Stimulated activated CD8-positive, alpha-beta memory T cell treated with anti-CD3 and anti-CD28 coated beads, Interleukin-7, amount 100 ng/mL, for 4 hours (primary cell): ENCODE data around the gene NCOA3.

Experiments used
- DNase-seq, 2 donors: peaks; one replicate each; pipeline ENCODE4 v3.0.0-alpha.2; 2020; ENCODE audit warnings: low read depth in 2 of 2

The NCOA3 gene

GRCh38 chr20:47596003-47596571, 94.4 kb downstream of the NCOA3 start:
- no peak for DNase-seq

DNA sequence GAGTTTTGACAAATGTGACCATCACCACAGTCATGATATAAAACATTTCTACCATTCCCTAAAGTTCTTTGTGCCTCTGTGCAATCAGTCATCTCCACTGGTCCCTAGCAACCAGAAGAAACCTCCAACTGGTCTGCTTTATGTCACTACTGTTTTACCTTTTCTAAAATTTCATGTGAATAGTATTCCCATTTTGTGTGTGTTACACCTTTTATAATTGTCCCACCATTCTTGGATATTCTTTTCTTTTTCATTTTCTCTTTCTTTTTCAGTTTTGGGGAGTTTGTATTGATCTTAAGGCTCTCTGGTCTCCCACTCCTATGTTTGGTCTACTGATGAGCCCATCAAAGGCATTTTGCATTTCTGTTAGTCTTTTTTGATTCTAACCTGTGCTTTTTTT, 95.4 kb downstream of the NCOA3 start:
- no peak for DNase-seq

- no peak for DNase-seq
These were observed 97.4 kb downstream of the NCOA3 start for GRCh38 chr20:47598911-47599744.

GRCh38 chr20:47600967-47601547, 99.4 kb downstream of the NCOA3 start:
- DNase-seq, result no peak

DNA sequence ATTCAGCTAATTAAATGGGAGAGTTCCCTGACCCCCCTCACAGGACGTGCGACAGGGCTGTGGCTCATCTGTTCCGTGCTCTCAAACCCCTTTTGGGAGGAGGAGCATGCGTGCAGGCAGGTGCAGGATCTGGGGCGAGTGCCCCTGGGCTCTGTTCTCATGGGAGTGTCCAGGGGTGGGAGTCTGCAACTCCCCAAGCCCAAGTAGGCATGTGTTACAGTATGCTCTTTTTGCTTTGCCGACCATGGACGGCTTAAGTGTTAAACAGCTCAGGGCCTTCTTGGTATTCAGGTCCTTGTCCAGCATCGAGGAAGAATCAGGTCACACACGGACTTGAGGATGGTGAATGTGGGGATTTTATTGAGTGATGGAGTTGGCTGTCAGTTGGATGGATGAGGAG, 101.6 kb downstream of the NCOA3 start:
- DNase-seq, result no peak

- DNase-seq, result no peak
These were observed 104.2 kb downstream of the NCOA3 start for GRCh38 chr20:47605673-47606413.

DNA sequence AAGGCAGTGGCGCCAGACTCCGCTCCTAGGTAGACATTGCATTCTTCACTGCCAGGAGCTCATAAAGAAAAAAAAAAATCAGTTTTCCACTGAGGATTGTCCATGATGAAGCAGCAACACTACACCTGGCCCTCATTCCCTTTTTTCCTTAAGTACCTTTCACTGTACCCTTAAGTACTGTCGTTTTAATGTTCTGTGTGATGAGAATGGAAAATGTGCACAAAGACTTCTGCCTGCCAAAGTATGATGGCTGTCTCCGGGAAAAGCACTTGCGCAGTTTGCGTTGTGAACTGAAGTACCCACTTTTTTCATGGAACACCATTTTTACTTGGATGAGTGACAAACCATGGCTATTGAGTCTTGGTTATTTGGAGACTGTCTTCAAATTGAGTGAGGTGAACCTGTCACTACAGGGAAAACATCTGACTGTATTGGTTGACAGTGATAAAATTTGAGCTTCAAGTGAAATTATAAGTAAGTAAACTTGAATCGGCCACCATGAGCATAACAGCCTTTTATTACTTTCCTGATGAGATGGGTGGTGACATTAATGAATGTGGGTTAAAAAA, 104.8 kb downstream of the NCOA3 start:
- DNase-seq, result no peak

GRCh38 chr20:47606983-47607613, 105.4 kb downstream of the NCOA3 start:
- DNase-seq, result no peak

DNA sequence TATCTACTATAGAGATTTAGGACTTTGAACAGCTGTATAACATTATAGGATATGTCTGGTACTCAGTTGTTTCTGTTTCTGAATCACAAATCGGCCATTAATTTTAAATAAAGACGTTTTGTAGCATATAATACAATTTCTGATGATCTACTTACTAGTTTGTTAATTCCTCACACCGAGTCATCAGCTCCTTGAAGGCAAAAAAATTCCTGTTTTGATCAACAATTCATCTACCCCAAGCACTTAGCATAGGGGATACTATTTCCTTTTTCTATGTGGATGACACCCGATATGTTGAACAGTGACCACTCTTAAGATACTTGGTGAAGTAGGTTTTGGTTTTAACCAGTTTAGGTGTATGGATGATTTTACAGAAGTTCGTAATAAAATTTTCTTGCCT, 107.3 kb downstream of the NCOA3 start:
- DNase-seq, result no peak

GRCh38 chr20:47610247-47610944, 108.7 kb downstream of the NCOA3 start:
- peak; percentile 70 to 88 for DNase-seq

DNA sequence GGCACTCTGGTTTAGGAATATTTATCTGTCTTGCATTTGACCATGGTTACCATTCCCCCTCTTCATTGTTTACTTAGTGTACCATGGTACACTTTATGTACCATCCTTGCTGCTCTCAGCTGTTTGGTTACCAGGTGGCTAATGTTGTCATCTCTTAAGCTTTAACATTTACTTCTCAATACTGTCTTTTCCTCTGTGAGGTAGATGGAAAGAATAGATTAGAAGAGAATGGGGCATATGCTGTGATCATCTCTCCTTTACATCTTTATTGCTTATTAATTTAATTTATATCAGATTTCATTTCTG, 109.2 kb downstream of the NCOA3 start:
- DNase-seq, result no peak

GRCh38 chr20:47611785-47612184, 110.1 kb downstream of the NCOA3 start:
- no peak for DNase-seq

DNA sequence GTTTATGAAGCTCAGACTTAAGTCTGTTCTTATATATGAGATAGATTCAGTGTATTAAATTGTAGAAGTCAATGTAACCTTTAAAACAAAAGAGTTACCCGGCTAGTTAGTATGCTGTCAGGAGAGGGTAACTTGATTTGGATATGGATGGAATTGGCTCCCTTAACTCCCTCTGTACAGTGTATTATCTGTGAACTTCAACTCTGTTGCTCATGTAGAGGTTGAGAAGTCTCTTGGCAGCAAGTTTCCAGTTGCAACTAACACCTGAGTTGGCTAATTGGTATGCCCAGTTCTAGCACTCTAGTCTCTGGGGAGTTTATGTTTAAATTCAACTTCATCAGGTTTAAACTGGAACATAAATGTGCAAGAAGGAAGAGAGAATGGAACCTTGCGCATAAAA, 111.0 kb downstream of the NCOA3 start:
- no peak for DNase-seq

- no peak for DNase-seq
These were observed 113.1 kb downstream of the NCOA3 start for GRCh38 chr20:47614703-47615309.

DNA sequence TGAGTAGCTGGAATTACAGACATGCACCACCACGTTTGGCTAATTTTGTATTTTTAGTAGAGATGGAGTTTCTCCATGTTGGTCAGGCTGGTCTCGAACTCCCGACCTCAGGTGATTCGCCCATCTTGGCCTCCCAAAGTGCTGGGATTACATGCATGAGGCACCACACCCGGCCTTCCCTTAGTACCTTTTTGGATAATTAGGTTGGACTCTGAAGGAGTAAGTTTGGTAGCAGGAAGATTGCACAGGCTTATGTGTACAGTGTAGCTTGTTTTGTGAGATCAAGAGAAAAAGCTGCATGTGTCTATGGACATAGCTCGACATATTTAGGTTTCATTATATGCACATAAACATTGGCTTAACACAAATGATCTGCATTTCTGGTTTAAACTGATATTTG, 116.8 kb downstream of the NCOA3 start:
- no peak for DNase-seq

- no peak for DNase-seq
These were observed 119.4 kb downstream of the NCOA3 start for GRCh38 chr20:47620808-47621805.

DNA sequence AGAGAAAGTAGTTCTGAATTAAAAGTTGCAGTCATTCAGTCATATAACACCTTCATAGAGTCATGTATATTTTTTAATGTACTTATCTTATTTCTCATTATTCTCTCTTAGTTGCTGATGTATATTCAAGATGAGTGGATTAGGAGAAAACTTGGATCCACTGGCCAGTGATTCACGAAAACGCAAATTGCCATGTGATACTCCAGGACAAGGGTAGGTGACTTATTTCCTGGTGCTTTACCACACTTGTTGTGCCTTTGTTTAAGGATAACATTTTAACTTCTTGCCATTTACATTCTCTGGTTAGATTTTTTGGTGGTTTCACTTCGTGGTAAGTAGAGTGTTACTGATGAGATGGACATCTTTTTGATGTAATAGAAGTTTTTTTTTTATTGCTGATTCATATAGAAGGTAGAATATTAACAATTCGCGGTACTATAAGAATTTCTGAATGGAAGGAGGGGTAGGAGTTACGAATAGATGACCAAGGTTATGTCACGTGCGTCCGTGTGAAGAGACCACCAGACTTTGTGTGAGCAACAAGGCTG, 120.5 kb downstream of the NCOA3 start:
- no peak for DNase-seq

- no peak for DNase-seq
These were observed 121.5 kb downstream of the NCOA3 start for GRCh38 chr20:47623206-47623605.

- no peak for DNase-seq
These were observed 125.9 kb downstream of the NCOA3 start for GRCh38 chr20:47627540-47627939.
